ENCODE data around the gene CRB1.

CRB1 gene

DNA sequence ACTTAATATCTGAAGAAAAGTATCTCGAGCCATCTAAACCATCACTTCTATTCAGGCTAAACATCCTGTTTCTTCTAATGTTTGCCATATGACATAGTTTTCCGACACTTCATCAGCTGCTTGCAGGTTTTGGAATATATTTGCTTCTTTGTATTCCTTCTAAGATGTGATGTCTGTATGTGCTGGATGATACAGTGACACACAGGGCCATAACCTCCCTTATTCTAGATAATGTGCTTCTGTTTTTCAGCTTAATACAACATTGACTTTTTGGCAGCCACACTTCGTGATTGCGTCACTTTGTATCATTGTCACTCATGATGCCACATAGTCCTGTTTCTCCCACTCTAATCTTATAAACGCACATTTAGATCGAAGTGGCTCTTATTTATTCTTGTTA, 156.3 kb downstream of the CRB1 start:
- H3K4me3 ChIP-seq (replicated peaks; ENCODE audit: low read depth, low read length), result no peak overlapping the region
- TF ChIP-seq, protein P1, sequence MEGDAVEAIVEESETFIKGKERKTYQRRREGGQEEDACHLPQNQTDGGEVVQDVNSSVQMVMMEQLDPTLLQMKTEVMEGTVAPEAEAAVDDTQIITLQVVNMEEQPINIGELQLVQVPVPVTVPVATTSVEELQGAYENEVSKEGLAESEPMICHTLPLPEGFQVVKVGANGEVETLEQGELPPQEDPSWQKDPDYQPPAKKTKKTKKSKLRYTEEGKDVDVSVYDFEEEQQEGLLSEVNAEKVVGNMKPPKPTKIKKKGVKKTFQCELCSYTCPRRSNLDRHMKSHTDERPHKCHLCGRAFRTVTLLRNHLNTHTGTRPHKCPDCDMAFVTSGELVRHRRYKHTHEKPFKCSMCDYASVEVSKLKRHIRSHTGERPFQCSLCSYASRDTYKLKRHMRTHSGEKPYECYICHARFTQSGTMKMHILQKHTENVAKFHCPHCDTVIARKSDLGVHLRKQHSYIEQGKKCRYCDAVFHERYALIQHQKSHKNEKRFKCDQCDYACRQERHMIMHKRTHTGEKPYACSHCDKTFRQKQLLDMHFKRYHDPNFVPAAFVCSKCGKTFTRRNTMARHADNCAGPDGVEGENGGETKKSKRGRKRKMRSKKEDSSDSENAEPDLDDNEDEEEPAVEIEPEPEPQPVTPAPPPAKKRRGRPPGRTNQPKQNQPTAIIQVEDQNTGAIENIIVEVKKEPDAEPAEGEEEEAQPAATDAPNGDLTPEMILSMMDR (IDR thresholded peaks at IDR 0.05; ENCODE audit: insufficient read depth, low read length, poor library complexity, severe bottlenecking), result no peak
- no peak for DNase-seq (ENCODE audit: extremely low read depth, insufficient read length)
- H3K27me3 ChIP-seq (replicated peaks; ENCODE audit: control insufficient read depth, insufficient read depth, low read length), result no peaks in the 10 kb centered on the region; the same call in 1 of the 2 replicates
- H3K36me3 ChIP-seq (ENCODE audit: control insufficient read depth, insufficient read depth, low read length), result no peaks in the 10 kb centered on the region

DNA sequence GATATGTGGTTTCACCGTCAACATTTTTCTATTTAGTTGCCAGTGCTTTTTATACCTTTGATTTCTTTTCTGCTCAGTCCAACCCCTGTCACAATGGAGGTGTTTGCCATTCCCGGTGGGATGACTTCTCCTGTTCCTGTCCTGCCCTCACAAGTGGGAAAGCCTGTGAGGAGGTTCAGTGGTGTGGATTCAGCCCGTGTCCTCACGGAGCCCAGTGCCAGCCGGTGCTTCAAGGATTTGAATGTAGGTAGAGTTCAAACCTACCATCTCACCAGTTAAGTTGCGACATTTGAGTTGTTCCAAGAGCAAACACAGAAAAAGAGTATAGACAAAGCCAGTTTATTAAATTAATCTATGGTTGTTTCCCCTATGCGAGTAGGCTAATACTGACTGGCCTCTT, 161.3 kb downstream of the CRB1 start:
- Histone ChIP-seq H3K36me3 (ENCODE audit: control insufficient read depth, insufficient read depth, low read length) (no peaks in the 10 kb centered on the region), H3K27me3 (replicated peaks; ENCODE audit: control insufficient read depth, insufficient read depth, low read length) (no peaks in the 10 kb centered on the region), H3K4me3 (replicated peaks; ENCODE audit: low read depth, low read length) (no peak overlapping the region)
- TF ChIP-seq, protein P1 (IDR thresholded peaks at IDR 0.05; ENCODE audit: insufficient read depth, low read length, poor library complexity, severe bottlenecking), result no peak
- DNase-seq (ENCODE audit: extremely low read depth, insufficient read length), result no peak

DNA sequence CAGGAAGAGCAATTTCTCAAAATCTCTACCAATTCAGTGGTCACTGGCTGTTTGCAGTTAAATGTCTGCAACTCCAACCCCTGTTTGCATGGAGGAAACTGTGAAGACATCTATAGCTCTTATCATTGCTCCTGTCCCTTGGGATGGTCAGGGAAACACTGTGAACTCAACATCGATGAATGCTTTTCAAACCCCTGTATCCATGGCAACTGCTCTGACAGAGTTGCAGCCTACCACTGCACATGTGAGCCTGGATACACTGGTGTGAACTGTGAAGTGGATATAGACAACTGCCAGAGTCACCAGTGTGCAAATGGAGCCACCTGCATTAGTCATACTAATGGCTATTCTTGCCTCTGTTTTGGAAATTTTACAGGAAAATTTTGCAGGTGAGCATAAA, 167.2 kb downstream of the CRB1 start:
- no peaks in the 10 kb centered on the region for H3K36me3 ChIP-seq (ENCODE audit: control insufficient read depth, insufficient read depth, low read length)
- DNase-seq (ENCODE audit: extremely low read depth, insufficient read length), result no peak
- no peaks in the 10 kb centered on the region for H3K27me3 ChIP-seq (replicated peaks; ENCODE audit: control insufficient read depth, insufficient read depth, low read length)
- TF ChIP-seq, protein P1 (IDR thresholded peaks at IDR 0.05; ENCODE audit: insufficient read depth, low read length, poor library complexity, severe bottlenecking), result no peak
- H3K4me3 ChIP-seq (replicated peaks; ENCODE audit: low read depth, low read length), result no peak overlapping the region

DNA sequence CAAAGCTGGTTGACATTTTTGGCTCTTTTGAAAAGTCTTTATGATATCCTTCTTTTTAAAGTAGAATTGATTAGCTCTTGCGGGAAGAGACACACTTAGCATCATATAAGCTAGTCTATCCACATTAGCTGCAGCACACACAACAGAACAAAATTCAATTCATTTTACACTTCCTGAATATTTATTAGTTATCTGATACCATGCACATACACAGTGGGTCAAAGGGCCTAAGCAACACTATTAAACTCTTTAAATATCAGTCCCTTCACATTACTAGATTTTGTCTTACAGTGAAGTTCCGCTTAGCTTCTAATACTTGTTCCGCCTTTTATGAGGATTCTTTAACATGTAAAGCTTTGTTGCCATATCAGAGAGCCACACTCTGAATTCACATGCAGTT, 169.5 kb downstream of the CRB1 start:
- no peaks in the 10 kb centered on the region for H3K27me3 ChIP-seq (replicated peaks; ENCODE audit: control insufficient read depth, insufficient read depth, low read length)
- H3K36me3 ChIP-seq (ENCODE audit: control insufficient read depth, insufficient read depth, low read length), result no peaks in the 10 kb centered on the region
- TF ChIP-seq, protein P1 (IDR thresholded peaks at IDR 0.05; ENCODE audit: insufficient read depth, low read length, poor library complexity, severe bottlenecking), result no peak
- H3K4me3 ChIP-seq (replicated peaks; ENCODE audit: low read depth, low read length), result no peak overlapping the region
- no peak for DNase-seq (ENCODE audit: extremely low read depth, insufficient read length)

DNA sequence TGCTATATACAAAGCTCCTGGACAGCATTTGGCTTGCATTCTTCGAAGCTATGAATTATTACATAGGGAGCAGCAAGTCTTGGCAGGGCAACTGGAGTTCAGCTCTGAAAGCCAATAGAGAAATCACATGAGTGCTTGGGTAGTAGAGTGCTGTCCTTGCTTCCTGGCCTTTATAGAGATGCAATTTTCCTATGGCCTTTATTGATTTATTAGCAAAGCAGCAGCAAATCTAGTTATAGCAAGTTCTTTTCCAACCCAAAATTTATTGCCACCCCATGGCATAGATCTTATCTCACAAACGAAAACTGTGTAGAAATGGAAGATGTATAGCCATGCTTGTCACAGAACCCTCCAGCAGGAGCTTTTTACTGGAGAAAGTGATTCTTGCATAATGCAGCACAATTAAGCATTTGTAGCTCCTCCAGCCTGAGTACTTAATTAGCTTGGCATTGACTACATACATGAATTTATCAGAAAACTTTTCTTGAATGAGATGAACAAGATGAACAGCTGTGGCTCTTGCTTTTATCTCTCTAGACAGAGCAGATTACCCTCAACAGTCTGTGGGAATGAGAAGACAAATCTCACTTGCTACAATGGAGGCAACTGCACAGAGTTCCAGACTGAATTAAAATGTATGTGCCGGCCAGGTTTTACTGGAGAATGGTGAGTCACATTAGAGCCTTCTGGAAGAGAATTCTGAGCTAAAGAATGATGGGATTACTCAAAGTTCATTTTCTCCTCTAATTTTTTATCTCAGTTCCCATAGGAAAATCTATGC, 170.1 kb downstream of the CRB1 start:
- H3K36me3 ChIP-seq (ENCODE audit: control insufficient read depth, insufficient read depth, low read length), result no peaks in the 10 kb centered on the region
- no peak for DNase-seq (ENCODE audit: extremely low read depth, insufficient read length)
- TF ChIP-seq, protein P1 (IDR thresholded peaks at IDR 0.05; ENCODE audit: insufficient read depth, low read length, poor library complexity, severe bottlenecking), result no peak
- H3K4me3 ChIP-seq (replicated peaks; ENCODE audit: low read depth, low read length), result no peak overlapping the region
- no peaks in the 10 kb centered on the region for H3K27me3 ChIP-seq (replicated peaks; ENCODE audit: control insufficient read depth, insufficient read depth, low read length)

Data from GM06990 (cell line).